K562 (cell line): ENCODE measurements around the gene SOAT1. TPM values are rescaled to one million over a fixed set of nuclear protein-coding genes. Genes with fewer than 3 reads are reported as not detected.

ENCODE experiments used
- ATAC-seq: fragments of 200-7000 bp; cut with Tn5 transposase; 3 replicates; pipeline ENCODE4 v1.9.1; 2020; ENCODE audit warnings: moderate library complexity
- BruUV-seq: library from RNA; stranded (reverse); fragments of 400-500 nt; replicated peaks from 2 replicates; lab custom pipeline; 2021; lab: Mats Ljungman, UMichigan
- CTCF ChIA-PET: fragments of 300-600 bp; formaldehyde crosslinking; extraction: SDS; loops from one replicate; lab custom pipeline; 2021; ENCODE audit warnings: low intra/inter-chr PET ratio; lab: Yijun Ruan, JAX
- POLR2A ChIA-PET: fragments of 300-600, 350-650 bp; sonication (Branson Sonifier 250); formaldehyde crosslinking; extraction: SDS; loops from one replicate; lab custom pipeline; 2021; ENCODE audit warnings: antibody characterized with exemption, inconsistent platforms; lab: Yijun Ruan, JAX
- DNase-seq, 4 experiments: peaks; one replicate each; pipeline versions ENCODE4 v3.0.0 to v3.0.0-alpha.2; 2011 to 2018; ENCODE audit warnings: low spot score in 3 of 4, mixed read lengths in 3 of 4; ENCODE audit errors: extremely low read depth in 1 of 4
- FAIRE-seq: peaks from 2 replicates; lab custom pipeline; 2011; peaks lifted over from hg19 to GRCh38; lab: Jason Lieb, UNC
- H2AFZ ChIP-seq: 2 replicates; pipeline ENCODE4 v1.6.0; 2011; ENCODE audit warnings: low read depth, low read length, control low read depth, inconsistent platforms
- H3K27ac ChIP-seq: fragments of 200-600 bp; 3 replicates; pipeline ENCODE4 v1.8.0; 2011; ENCODE audit warnings: low read depth, mild to moderate bottlenecking, control low read depth, inconsistent platforms, low read length, moderate library complexity, mixed read lengths; ENCODE audit errors: extremely low read depth
- H3K27me3 ChIP-seq, 2 experiments: fragments of 300-600 bp in 1 of 2; 2 replicates in 1 of 2; 3 replicates in 1 of 2; pipeline versions ENCODE4 v1.6.0 to v1.8.0; 2011; ENCODE audit warnings: inconsistent platforms in 2 of 2, low read length in 2 of 2, mild to moderate bottlenecking in 1 of 2, mixed read lengths in 1 of 2, moderate library complexity in 1 of 2; ENCODE audit not compliant: control insufficient read depth in 2 of 2, insufficient read depth in 2 of 2
- H3K36me3 ChIP-seq: fragments of 300-600 bp; 3 replicates; pipeline ENCODE4 v1.8.0; 2011; ENCODE audit warnings: mild to moderate bottlenecking, low read length, inconsistent platforms; ENCODE audit not compliant: control insufficient read depth, insufficient read depth
- H3K4me1 ChIP-seq, 2 experiments: fragments of 200-600 bp in 1 of 2; replicated peaks in 1 of 2; 2 replicates in 1 of 2; 3 replicates in 1 of 2; pipeline versions ENCODE4 v1.5.1 to v1.8.0; 2011; ENCODE audit warnings: inconsistent platforms in 2 of 2, low read length in 2 of 2, mild to moderate bottlenecking in 1 of 2, mixed read lengths in 1 of 2, moderate library complexity in 1 of 2; ENCODE audit not compliant: control insufficient read depth in 2 of 2, insufficient read depth in 2 of 2
- H3K4me2 ChIP-seq: 2 replicates; pipeline ENCODE4 v1.6.1; 2011; ENCODE audit warnings: low read length, control low read depth, inconsistent platforms, mixed read lengths; ENCODE audit not compliant: insufficient read depth
- H3K4me3 ChIP-seq: fragments of 200-600 bp; sonication (generic), shearing (Covaris generic); 2 replicates; pipeline ENCODE4 v1.5.1; 2016; ENCODE audit warnings: control low read depth, inconsistent platforms
- H3K79me2 ChIP-seq: fragments of 200-600 bp; 3 replicates; pipeline ENCODE4 v1.8.0; 2011; ENCODE audit warnings: low read length, inconsistent platforms; ENCODE audit not compliant: control insufficient read depth, insufficient read depth
- H3K9ac ChIP-seq, 2 experiments: 2 replicates each; pipeline versions ENCODE4 v1.6.0 to v1.6.1; 2011; ENCODE audit warnings: low read depth in 2 of 2, low read length in 2 of 2, control low read depth in 1 of 2, inconsistent platforms in 1 of 2, mild to moderate bottlenecking in 1 of 2, mixed read lengths in 1 of 2; ENCODE audit not compliant: insufficient read depth in 1 of 2
- H3K9me1 ChIP-seq: one replicate; pipeline ENCODE4 v1.6.0; 2011; ENCODE audit warnings: inconsistent platforms, mild to moderate bottlenecking, low read length, moderate library complexity; ENCODE audit not compliant: control insufficient read depth, insufficient read depth
- H3K9me3 ChIP-seq: replicated peaks from 2 replicates; pipeline ENCODE4 v1.5.1; 2011; ENCODE audit warnings: low read depth, low read length, inconsistent platforms; ENCODE audit not compliant: control insufficient read depth, insufficient read depth
- H4K20me1 ChIP-seq: replicated peaks from 2 replicates; pipeline ENCODE4 v1.6.1; 2011; ENCODE audit warnings: low read length, inconsistent platforms, mixed read lengths; ENCODE audit not compliant: control insufficient read depth, insufficient read depth
- ARNT ChIP-seq, 2 experiments: fragments of 450-650 bp; IDR thresholded peaks; 2 replicates each; pipeline ENCODE4 v1.6.1; 2016; ENCODE audit warnings: mild to moderate bottlenecking in 1 of 2
- C11orf30 ChIP-seq: fragments of 450-650 bp; IDR thresholded peaks from 2 replicates; pipeline ENCODE4 v1.6.1; 2016; ENCODE audit warnings: low read depth, mild to moderate bottlenecking
- NR4A1 ChIP-seq, 2 experiments: fragments of 250-450 bp in 1 of 2; fragments of 450-650 bp in 1 of 2; sonication (Bioruptor Pico) in 1 of 2; IDR thresholded peaks; 2 replicates each; pipeline versions ENCODE4 v1.4.0 to v1.6.1; 2016 to 2020; ENCODE audit warnings: mild to moderate bottlenecking in 2 of 2, missing compliant biosample characterization in 1 of 2, missing genetic modification characterization in 1 of 2, moderate library complexity in 1 of 2
- RHOXF2B ChIP-seq: fragments of 250-450 bp; sonication (Bioruptor Pico); conservative IDR thresholded peaks from 2 replicates; pipeline ENCODE4 v1.5.1; 2021
- SIRT6 ChIP-seq: IDR thresholded peaks from one replicate; pipeline ENCODE4 v1.6.1; 2012; ENCODE audit warnings: low read depth, mild to moderate bottlenecking, control low read depth, inconsistent platforms, low read length, moderate library complexity
- SMAD3 ChIP-seq: fragments of 450-650 bp; formaldehyde crosslinking; conservative IDR thresholded peaks from 2 replicates; pipeline ENCODE4 v1.4.0; 2020; ENCODE audit warnings: mild to moderate bottlenecking
- SMARCA4 ChIP-seq: fragments of 450-650 bp; IDR thresholded peaks from 2 replicates; pipeline ENCODE4 v1.6.1; 2016
- TRIM24 ChIP-seq, 2 experiments: fragments of 450-650 bp; IDR thresholded peaks; 2 replicates each; pipeline ENCODE4 v1.6.1; 2016
- ZNF263 ChIP-seq: sonication (generic); formaldehyde crosslinking; IDR thresholded peaks from 2 replicates; pipeline ENCODE4 v1.8.0; 2022; ENCODE audit warnings: mild to moderate bottlenecking, missing genetic modification reagents, borderline replicate concordance
- ZNF444 ChIP-seq: fragments of 250-450 bp; sonication (Bioruptor Pico); IDR thresholded peaks from 2 replicates; pipeline ENCODE4 v1.4.0; 2020; ENCODE audit warnings: mild to moderate bottlenecking, moderate library complexity
- WGBS: fragments of 100-300 bp; shearing (Covaris generic); methylation state at CpG from one replicate; pipeline ENCODE4 v1.1.6; 2016; ENCODE audit warnings: low coverage, mixed read lengths; ENCODE audit not compliant: insufficient coverage; ENCODE audit errors: missing lambda C conversion rate; 5-methylcytosine and 5-hydroxymethylcytosine counted together
- in situ Hi-C: fragments of 300-500 bp; cut with MboI; formaldehyde crosslinking; loops from 4 replicates; pipeline ENCODE4 v1.15.0; 2018; ENCODE audit warnings: inconsistent platforms, mixed read lengths
- intact Hi-C: fragments of 100-400 bp; cut with micrococcal nuclease; formaldehyde crosslinking; loops from 2 replicates; pipeline ENCODE4 v1.14.2; 2022
- polyA plus RNA-seq, 8 experiments: library from polyadenylated mRNA; depleted of rRNA in 4 of 8; stranded (reverse) in 5 of 8; unstranded in 3 of 8; fragments of >200 nt; fragmentation: Nextera tagmentation in 2 of 8; fragmentation: Illumina TruSeq in 1 of 8; extraction: Ambion mirVana in 2 of 8; extraction: Trizol in 1 of 8; gene quantifications; 2 replicates each; pipeline versions ENCODE4 v1.2.1 to v1.2.3, GENCODE V29; 2011 to 2014; ENCODE audit warnings: inconsistent platforms in 1 of 8, missing spikeins in 1 of 8
- total RNA-seq, 7 experiments: library from RNA; depleted of rRNA in 6 of 7; stranded (reverse); fragments of >200 nt in 6 of 7; fragmentation: Illumina TruSeq in 2 of 7; extraction: Trizol in 2 of 7; gene quantifications; 2 replicates each; pipeline versions ENCODE4 v1.2.1 to v1.2.3, GENCODE V29; 2011 to 2021; ENCODE audit warnings: low replicate concordance in 1 of 7
- TF ChIP-seq, protein P1 (sequence below): fragments of 450-650 bp; IDR thresholded peaks from 2 replicates; pipeline ENCODE4 v1.6.1; 2018; ENCODE audit warnings: mild to moderate bottlenecking, low read depth; ENCODE audit not compliant: partially characterized antibody
- TF ChIP-seq, protein P2 (sequence below): sonication (generic); formaldehyde crosslinking; IDR thresholded peaks from 2 replicates; pipeline ENCODE4 v1.8.1; 2023; ENCODE audit warnings: mild to moderate bottlenecking, missing genetic modification reagents

The SOAT1 gene
- total and polyA plus RNA-seq, 9 of the 15 experiments (the other 6 are each of a cell fraction or from before 2014, with no cell fraction given): 5.5 to 29.1 (median 17.3) TPM

DNA sequence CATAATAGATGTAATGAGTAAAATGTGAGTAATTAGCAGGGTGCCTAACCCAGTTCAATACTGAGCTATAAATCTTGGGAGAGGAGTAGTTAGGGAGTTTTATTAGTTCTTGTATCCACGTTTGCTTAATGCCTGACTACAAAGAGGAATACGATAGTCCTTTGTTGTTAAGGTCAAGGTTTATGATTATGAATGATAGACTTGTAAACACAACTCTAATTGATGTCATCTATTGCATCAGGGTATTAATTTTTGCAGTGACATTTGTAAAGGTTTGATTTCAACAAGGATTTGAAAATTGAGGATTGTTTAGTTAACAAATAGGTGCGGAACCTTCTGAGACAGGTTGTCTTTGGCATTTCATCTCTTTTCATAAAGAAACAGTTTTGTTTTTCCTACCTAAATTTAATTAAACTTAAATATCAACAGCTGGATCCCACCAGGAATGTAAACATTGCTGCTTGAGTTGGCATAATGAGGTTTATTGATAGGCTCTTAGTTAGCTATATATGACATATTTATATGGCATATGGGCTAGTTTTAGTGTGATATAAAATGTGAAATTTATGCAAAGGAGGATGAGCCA is 9.7 kb downstream of the SOAT1 start:
- FAIRE-seq (no peak), ATAC-seq (no peak), DNase-seq (no peak)
- BruUV-seq: no TSS peak
- TF ChIP-seq ZNF444 (CRISPR knock-in tag): no peak
- TF ChIP-seq NR4A1 (CRISPR knock-in tag; IDR thresholded peaks at IDR 0.05): no peak
- TF ChIP-seq NR4A1 (tag; IDR thresholded peaks at IDR 0.05): no peak
- TF ChIP-seq SMAD3: no peak
- ChIA-PET CTCF (no interaction called here), POLR2A (interaction anchor here (0.8 to 2.0 kb wide), 2 partner anchors 10 to 12 kb away, joined by 3 to 9 read pairs; partner anchors contain the start of gene SOAT1)
- no peaks in the 10 kb centered on the region for H3K9me1 ChIP-seq
- no peaks in the 10 kb centered on the region for H3K27me3 ChIP-seq
- in situ Hi-C loops (no loop called here), intact Hi-C loops (no loop called here)
- no peak overlapping the region for H3K4me3 ChIP-seq
- H3K9ac ChIP-seq: no peak overlapping the region
- H3K4me1 ChIP-seq: peaks cover 2 to 15% of the 10 kb centered on the region in 2 experiments; a peak in 4 of 5 replicates
- no peak overlapping the region for H3K27ac ChIP-seq
- 77% methylated on average over 3 of the region's 3 CpGs for WGBS
- no peaks in the 10 kb centered on the region for H4K20me1 ChIP-seq
- H3K9me3 ChIP-seq: no peaks in the 10 kb centered on the region
- H3K79me2 ChIP-seq: no peaks in the 10 kb centered on the region
- no peak overlapping the region for H3K4me2 ChIP-seq
- peaks cover 25% of the 10 kb centered on the region for H3K36me3 ChIP-seq
- no peak overlapping the region for H2AFZ ChIP-seq

DNA sequence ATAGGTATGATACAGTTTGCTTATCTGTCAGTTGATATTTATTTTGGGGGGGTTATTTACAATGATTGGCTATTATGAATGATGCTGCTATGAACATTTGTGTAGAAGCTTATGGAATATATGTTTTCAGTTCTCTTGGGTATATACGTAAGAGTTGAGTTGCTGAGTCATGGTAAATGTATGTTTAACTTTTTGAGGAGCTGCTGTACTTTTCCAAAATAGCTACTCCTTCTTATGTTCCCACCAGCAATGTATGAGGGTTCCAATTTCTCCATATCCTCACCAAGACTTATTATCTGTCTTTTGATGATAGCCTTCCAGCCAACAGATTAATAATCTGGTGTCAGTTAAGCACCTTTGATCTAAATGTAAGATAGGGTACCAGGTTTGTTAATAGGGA is 11.9 kb downstream of the SOAT1 start:
- H3K9ac ChIP-seq: no peak overlapping the region
- no peaks in the 10 kb centered on the region for H3K27me3 ChIP-seq
- WGBS: 20% methylated on average over 1 of the region's 1 CpG
- no peaks in the 10 kb centered on the region for H3K9me1 ChIP-seq
- H2AFZ ChIP-seq: peak overlapping the region; percentile 23; the same call in 1 of the 2 replicates
- intact Hi-C loops: no loop called here
- peaks cover 2 to 15% of the 10 kb centered on the region in 2 experiments; a peak in 4 of 5 replicates for H3K4me1 ChIP-seq
- POLR2A ChIA-PET: interaction anchor here (1.9 kb wide), 1 partner anchor 11 kb away, joined by 18 read pairs; the partner anchor contains the start of gene SOAT1
- peak overlapping the region; percentile 21; the same call in 1 of the 3 replicates for H3K27ac ChIP-seq
- DNase-seq (no peak), FAIRE-seq (no peak), ATAC-seq (peak; percentile 56; the same call in 2 of the 3 replicates)
- no peaks in the 10 kb centered on the region for H3K9me3 ChIP-seq
- no peak overlapping the region for H3K4me3 ChIP-seq
- no TSS peak for BruUV-seq
- no peaks in the 10 kb centered on the region for H3K79me2 ChIP-seq
- in situ Hi-C loops: no loop called here
- H4K20me1 ChIP-seq: no peaks in the 10 kb centered on the region
- no peak overlapping the region for H3K4me2 ChIP-seq
- peaks cover 25% of the 10 kb centered on the region for H3K36me3 ChIP-seq
- CTCF ChIA-PET: no interaction called here
- TF ChIP-seq, protein P1, sequence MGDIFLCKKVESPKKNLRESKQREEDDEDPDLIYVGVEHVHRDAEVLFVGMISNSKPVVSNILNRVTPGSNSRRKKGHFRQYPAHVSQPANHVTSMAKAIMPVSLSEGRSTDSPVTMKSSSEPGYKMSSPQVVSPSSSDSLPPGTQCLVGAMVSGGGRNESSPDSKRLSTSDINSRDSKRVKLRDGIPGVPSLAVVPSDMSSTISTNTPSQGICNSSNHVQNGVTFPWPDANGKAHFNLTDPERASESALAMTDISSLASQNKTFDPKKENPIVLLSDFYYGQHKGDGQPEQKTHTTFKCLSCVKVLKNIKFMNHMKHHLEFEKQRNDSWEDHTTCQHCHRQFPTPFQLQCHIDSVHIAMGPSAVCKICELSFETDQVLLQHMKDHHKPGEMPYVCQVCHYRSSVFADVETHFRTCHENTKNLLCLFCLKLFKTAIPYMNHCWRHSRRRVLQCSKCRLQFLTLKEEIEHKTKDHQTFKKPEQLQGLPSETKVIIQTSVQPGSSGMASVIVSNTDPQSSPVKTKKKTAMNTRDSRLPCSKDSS: no peak
- TF ChIP-seq, protein P2, sequence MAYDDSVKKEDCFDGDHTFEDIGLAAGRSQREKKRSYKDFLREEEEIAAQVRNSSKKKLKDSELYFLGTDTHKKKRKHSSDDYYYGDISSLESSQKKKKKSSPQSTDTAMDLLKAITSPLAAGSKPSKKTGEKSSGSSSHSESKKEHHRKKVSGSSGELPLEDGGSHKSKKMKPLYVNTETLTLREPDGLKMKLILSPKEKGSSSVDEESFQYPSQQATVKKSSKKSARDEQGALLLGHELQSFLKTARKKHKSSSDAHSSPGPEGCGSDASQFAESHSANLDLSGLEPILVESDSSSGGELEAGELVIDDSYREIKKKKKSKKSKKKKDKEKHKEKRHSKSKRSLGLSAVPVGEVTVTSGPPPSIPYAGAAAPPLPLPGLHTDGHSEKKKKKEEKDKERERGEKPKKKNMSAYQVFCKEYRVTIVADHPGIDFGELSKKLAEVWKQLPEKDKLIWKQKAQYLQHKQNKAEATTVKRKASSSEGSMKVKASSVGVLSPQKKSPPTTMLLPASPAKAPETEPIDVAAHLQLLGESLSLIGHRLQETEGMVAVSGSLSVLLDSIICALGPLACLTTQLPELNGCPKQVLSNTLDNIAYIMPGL (CRISPR knock-in tag): no peak
- TF ChIP-seq ARNT (IDR thresholded peaks at IDR 0.05) (no peak), SIRT6 (no peak), NR4A1 (CRISPR knock-in tag; IDR thresholded peaks at IDR 0.05) (no peak), NR4A1 (tag; IDR thresholded peaks at IDR 0.05) (no peak), SMARCA4 (peak; percentile 60), TRIM24 (IDR thresholded peaks at IDR 0.05) (no peak), RHOXF2B (no peak), ZNF263 (CRISPR knock-in tag) (no peak), C11orf30 (peak; percentile 97)
